AG08395 (cell line): ENCODE data around the gene PHEX.

ENCODE experiments used
- DNase-seq: peaks from one replicate; pipeline ENCODE4 v3.0.0; 2012; ENCODE audit warnings: mixed read lengths, low spot score

Gene PHEX

GRCh38 chrX:22032084-22032483 lies at the start of gene PHEX:
PHEX (plus strand) TSS chrX:22032325; CDS start chrX:22033006, 681 bp downstream.
- DNase-seq = no peak

GRCh38 chrX:21985332-21985777 lies 46.8 kb upstream of the PHEX start:
- DNase-seq = peak; percentile 90

GRCh38 chrX:21986596-21986995 lies 45.5 kb upstream of the PHEX start:
- peak; percentile 11 for DNase-seq

GRCh38 chrX:21989384-21989783 lies 42.7 kb upstream of the PHEX start:
- no peak for DNase-seq

- DNase-seq = no peak
Measured at GRCh38 chrX:21990832-21991231, 41.3 kb upstream of the PHEX start.

GRCh38 chrX:21991504-21991903 lies 40.6 kb upstream of the PHEX start:
- DNase-seq = no peak

- DNase-seq = no peak
Measured at GRCh38 chrX:21993265-21993664, 38.9 kb upstream of the PHEX start.

GRCh38 chrX:21996872-21997455 lies 35.2 kb upstream of the PHEX start:
- DNase-seq = peak; percentile 11

- no peak for DNase-seq
Measured at GRCh38 chrX:21998037-21998436, 34.1 kb upstream of the PHEX start.

- DNase-seq = no peak
Measured at GRCh38 chrX:22004866-22005265, 27.3 kb upstream of the PHEX start.

- DNase-seq = no peak
Measured at GRCh38 chrX:22012051-22012450, 20.1 kb upstream of the PHEX start.

GRCh38 chrX:22012931-22013330 lies 19.2 kb upstream of the PHEX start:
- DNase-seq = no peak

GRCh38 chrX:22015139-22015750 lies 16.9 kb upstream of the PHEX start:
- no peak for DNase-seq

GRCh38 chrX:22021751-22022324 lies 10.3 kb upstream of the PHEX start:
- no peak for DNase-seq

- no peak for DNase-seq
Measured at GRCh38 chrX:22024577-22024976, 7.5 kb upstream of the PHEX start.

GRCh38 chrX:22025751-22026150 lies 6.4 kb upstream of the PHEX start:
- no peak for DNase-seq

GRCh38 chrX:22026731-22027130 lies 5.4 kb upstream of the PHEX start:
- DNase-seq = no peak

- DNase-seq = no peak
Measured at GRCh38 chrX:22032506-22032905, 381 bp downstream of the PHEX start.

GRCh38 chrX:22033818-22034217 lies 1.7 kb downstream of the PHEX start:
- DNase-seq = no peak

- no peak for DNase-seq
Measured at GRCh38 chrX:22035236-22035635, 3.1 kb downstream of the PHEX start.

GRCh38 chrX:22037225-22037624 lies 5.1 kb downstream of the PHEX start:
- no peak for DNase-seq

- DNase-seq = no peak
Measured at GRCh38 chrX:22037911-22038537, 5.9 kb downstream of the PHEX start.

GRCh38 chrX:22039541-22039940 lies 7.4 kb downstream of the PHEX start:
- DNase-seq = no peak
